Measurements from ENCODE around the gene PECR. TPM values are rescaled to one million over a fixed set of nuclear protein-coding genes. Genes with fewer than 3 reads are reported as not detected.

The PECR gene
- total RNA-seq: 21.4 and 27.7 TPM in 2 replicates

DNA sequence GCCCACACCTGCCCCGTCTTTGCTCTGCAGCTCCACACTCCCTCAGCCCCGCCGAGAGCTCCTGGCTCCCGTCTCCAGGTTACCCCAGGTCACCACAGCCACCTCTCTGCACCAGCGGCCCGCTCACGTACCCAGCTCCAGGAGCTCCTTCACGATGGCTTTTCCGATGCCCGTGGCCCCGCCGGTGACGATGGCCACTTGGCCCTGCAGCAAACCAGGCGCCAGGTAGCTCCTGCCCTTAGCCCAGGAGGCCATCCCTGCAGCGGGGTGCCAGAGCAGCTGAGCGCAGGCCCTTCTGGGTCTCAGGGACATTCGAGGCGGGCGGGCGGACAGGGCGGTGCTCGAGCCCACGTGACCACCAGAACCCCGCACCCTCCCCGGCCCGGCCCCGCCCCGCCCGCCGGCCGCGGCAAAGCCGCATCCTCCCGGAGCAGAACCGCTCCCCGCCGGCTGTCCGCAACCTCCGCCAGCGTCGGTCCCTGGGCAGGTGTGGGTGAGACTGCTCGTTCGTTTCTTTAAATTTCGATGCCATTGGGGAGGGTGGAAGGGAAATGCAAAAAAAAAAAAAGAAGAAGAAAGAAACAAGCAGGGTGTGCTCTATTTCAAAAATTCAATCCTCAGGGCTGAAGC is at the start of gene PECR, which contains the start of gene TMEM169:
Gene PECR, minus strand, starts transcription at position 323 of the 630 bp plus-strand sequence. Its CDS starts 68 bp downstream, at position 255.
Gene TMEM169, plus strand, starts transcription at position 433 of the 630 bp plus-strand sequence. CDS start 14,045 bp downstream, outside the sequence.

GRCh38 chr2:216108967-216109921 is 27.6 kb upstream of the PECR start, which contains the start of gene XRCC5:
Gene XRCC5 (plus strand): TSS chr2:216109348. CDS start chr2:216109437, 89 bp downstream.

DNA sequence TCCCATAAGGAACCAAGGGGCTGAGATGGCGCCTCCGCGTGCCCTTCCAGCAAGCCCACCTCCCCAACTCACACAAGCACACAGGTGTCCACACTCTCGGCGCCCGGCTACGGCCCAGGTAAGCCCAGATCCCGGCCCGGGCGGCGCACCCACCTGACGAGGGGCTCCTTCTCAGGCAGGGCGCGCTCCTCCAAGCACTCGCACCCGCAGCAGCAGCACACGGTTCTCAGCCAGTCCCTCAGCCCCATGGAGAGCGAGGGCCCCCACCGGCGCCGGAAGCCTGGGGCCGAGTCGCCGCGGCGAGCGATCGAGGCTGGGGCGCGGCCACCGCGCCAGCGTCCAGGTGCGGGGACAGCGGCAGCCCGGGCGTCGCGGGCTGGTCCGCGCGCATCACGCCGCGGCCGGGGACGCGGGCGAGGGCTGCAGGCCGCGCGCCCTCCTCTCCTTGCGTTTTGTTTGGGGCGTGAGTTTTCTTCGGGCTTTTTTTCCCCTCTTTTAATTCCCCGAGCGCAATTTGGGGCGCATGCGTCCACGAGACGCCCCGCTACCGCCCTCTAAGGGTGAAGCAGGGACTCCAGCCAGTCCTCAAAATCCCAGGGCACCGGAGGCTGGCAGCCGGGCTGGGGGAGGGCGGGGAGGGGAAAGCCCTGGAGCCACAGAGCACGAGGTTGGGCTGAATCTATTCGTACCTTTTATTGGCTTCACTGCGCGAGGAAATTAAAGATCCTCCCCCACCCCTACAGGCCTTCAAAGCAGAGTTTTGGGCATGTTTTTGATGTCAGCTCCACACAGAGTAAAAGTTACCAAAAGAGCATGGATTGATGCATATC is 68.3 kb downstream of the PECR start, which contains the start of gene MREG:
Gene MREG, minus strand, starts transcription at position 472 of the 830 bp plus-strand sequence. Its CDS starts 224 bp downstream, at position 248.

Other genes starting within 250 kb of the PECR start
- 3.2 and 6.0 TPM in 2 replicates for gene MREG, start 68.3 kb downstream of the PECR start, total RNA-seq
- 0.37 and 0.66 TPM in 2 replicates for gene TMEM169, start 110 bp upstream of the PECR start, total RNA-seq
- 222 and 386 TPM in 2 replicates for gene XRCC5, start 27.5 kb upstream of the PECR start, total RNA-seq